ENCODE results near the gene PMF1.
A peak's percentile ranks its signal among the peaks of the same experiment; 100 is the strongest.
"Not testable (repeated sequence)": the region's sequence is repeated elsewhere in the genome, so short reads cannot be mapped to it uniquely, and the experiment has no call there.

Gene PMF1

DNA sequence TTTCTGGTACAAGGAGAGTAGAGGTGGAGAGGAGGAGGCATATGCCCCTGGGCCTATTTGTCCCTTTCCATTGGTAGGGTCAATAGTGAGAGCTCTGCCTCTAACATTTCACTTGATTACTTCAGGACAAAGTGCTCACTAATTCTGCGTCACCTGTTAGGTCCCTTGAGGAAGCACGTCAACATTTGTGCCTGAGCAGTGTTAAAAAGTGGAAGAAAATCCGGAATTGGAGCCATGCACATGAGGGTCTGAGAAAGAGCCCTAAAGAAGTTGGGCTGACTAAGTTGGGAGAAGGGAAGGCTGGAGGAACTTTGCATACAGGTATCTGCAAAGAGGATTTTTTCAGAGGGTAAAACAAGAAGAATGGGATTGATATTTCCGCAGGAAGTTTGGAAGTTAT, 17.0 kb upstream of the PMF1 start:
- DNase-seq, result no peak

- no peak for DNase-seq
Measured at GRCh38 chr1:156196445-156196844, 16.4 kb upstream of the PMF1 start.

DNA sequence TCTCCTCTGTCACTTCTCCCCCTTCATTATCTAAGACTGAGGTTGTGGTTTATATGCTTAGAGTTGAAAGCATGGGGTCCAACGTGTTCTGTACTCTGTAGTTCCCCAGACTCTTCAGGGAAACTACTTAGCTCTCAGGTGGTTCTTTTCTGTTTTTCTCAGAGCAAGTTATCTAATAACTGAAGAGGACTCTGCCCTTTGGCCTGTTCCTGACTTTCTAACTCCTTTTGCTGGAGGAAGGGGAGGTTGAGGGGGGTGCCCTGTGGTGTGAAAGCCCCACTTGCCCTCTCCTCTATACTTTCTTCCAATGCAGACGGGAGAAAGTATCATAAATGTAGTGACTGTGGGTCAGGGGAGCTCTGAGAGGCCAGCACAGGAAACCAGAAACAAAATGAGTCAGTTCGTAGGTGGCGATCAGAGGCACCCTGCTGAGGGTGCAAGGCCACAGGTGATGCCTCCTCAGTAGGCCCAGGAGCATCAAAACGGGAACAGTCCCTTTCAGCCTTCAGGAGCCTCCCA, 13.9 kb upstream of the PMF1 start:
- no peak for DNase-seq

GRCh38 chr1:156200044-156200443, 12.8 kb upstream of the PMF1 start:
- DNase-seq, result no peak

- DNase-seq, result no peak
Measured at GRCh38 chr1:156203331-156203730, 9.5 kb upstream of the PMF1 start.

DNA sequence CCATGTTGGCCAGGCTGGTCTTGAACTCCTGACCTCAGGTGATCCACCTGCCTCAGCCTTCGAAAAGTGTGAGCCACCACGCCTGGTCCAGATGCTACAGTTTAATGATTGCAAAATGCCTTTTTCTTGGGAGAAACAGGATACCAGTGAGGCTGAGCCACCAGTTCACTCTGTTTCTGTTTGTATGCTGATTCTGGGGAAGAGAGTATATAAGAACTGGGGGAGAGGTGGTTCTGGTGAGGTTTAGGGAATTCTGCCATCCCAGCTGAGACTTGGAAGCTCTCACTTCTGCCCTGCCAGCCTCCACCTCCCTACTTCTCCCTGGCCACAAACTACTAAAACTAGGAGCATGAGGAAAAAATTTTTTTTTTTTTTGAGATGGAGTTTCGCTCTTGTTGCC, 8.1 kb upstream of the PMF1 start:
- DNase-seq, result no peak

- no peak for DNase-seq
Measured at GRCh38 chr1:156211243-156211642, 1.6 kb upstream of the PMF1 start.

DNA sequence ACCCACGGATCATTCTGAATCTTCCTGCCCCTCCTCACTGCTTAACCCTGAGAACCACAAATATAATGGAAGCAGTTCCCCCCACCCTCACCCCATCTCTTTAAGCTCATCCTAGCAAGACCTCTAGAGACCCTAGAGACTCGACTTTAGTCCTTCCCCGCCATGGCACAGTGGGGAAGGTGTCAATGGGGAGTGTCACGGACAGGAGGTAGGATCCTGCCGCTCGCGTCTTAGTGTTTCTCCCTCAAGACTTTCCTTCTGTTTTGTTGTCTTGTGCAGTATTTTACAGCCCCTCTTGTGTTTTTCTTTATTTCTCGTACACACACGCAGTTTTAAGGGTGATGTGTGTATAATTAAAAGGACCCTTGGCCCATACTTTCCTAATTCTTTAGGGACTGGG, 677 bp upstream of the PMF1 start:
- DNase-seq, result no peak

DNA sequence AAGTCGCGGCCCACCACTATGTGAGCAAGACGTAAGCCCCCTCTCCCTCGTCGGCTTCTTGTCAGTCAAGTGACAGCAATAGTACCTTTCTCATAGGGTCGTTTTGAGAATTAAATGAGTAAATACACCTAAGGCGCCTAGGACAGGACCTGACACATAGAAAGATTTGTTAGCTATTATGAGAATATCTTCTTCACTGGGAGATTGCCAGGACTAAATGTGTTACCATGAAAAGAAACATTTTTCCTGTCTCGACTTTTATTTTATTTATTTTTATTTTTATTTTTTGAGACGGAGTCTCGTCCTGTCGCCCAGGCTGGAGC, 798 bp downstream of the PMF1 start:
- no peak for DNase-seq

DNA sequence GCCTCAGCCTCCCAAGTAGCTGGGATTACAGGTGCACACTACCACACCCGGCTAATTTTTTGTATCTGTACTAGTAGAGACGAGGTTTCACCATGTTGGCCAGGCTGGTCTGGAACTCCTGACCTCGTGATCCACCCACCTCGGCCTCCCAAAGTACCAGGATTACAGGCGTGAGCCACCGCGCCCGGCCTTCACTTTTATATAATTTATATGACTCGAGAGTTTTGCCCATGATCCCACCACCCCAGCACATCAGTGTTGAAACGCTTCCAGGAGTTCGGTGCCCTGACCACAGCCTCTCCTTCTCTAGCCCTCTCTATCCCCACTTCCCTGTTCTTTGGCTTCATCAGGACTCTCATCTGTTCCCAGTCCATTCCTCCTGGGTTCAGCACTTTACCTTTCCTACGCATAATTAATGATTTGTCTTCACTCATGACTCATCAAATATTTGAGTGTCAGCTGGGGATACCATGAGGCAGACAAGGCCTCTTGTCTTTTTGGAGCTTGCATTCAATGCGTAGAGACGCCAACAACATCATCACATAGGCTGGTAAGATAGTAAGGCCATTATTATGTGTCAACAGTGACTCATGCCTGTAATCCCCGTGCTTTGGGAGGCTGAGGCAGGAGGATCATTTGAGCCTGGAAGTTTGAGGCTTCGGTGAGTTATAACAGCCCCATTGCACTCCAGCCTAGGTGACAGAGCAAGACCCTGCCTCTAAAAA, 1.4 kb downstream of the PMF1 start:
- DNase-seq, result peak in 1 of 56 donors; percentile 33

DNA sequence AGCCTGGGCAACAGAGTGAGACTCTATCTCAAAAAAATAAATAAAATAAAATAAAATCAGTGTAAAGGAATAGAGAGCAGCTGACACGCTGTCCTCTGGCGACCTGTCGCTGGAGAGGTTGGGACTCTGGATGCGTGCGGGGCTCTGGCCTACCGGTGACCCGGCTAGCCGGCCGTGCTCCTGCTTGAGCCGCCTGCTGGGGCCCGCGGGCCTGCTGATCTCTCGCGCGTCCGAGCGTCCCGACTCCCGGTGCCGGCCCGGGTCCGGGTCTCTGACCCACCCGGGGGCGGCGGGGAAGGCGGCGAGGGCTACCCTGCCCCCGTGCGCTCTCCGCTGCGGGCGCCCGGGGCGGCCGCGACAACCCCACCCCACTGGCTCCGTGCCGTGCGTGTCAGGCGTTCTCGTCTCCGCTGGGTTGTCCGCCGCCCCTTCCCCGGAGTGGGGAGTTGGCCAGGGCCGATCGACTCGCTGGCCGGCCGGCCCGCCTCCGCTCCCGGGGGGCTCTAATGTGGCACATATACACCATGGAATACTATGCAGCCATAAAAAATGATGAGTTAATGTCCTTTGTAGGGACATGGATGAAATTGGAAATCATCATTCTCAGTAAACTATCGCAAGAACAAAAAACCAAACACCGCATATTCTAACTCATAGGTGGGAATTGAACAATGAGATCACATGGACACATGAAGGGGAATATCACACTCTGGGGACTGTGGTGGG, 3.7 kb downstream of the PMF1 start:
- not testable (repeated sequence) for DNase-seq

DNA sequence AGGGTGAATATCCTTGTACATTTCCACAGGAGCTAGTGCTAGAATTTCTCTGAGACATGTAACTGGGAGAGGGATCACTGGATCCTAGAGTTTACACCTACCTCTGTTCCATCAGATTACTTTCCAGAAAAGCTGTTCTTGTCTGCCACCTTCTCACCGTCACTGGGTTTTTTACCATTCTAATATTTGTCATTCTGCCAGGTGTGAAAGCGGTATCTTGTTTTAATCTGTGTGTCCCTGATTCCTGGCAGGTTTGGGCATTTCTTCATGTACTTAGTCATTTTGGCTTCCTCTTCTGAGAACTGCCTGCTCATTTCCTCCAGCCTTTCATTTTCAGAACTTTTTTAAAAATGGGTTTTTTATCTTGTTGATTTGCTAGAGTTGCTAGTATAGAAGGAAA, 5.1 kb downstream of the PMF1 start:
- no peak for DNase-seq

DNA sequence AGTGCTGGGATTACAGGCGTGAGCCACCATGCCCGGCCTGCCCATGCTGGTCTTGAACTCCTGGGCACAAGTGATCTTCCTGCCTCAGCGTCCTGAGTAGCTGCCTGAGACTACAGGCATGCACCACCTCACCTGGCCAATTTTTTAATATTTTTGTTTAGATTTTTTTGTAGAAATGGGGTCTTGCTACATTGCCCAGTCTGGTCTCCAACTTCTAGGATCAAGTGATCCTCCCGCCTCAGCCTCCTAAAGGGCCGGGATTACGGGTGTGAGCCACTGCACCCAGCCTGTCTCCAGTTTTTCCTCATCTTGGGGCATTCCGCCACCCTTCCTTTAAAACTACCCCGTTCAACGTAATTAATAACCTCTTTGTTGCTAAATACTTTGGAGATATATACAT, 7.4 kb downstream of the PMF1 start:
- no peak for DNase-seq

DNA sequence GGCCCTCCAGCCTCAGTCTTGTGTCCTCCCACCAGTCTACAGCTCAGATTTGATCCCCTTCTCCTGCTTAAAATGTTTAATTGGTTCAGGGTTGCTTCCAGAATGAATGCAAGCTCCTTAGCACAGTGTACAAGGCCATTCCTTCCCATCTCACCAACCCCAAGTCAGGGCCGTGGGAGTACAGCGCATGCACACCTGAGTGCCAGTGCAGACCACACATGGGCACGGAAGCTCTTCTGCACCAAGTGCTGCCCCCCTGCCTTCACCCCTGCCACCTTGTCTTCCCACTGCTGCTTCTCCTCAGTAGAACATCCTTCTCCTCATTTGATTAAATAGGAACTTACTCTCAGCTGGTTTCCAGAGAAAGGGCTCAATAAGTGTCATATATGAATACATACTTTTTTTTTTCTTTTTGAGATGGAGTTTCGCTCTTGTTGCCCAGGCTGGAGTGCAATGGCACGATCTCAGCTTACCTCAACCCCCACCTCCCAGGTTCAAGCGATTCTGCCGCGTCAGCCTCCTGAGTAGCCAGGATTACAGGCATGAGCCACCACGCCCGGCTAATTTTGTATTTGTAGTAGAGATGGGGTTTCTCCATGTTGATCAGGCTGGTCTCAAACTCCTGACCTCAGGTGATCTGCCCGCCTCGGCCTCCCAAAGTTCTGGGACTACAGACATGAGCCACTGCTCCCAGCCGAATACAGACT, 9.3 kb downstream of the PMF1 start:
- DNase-seq, result no peak

DNA sequence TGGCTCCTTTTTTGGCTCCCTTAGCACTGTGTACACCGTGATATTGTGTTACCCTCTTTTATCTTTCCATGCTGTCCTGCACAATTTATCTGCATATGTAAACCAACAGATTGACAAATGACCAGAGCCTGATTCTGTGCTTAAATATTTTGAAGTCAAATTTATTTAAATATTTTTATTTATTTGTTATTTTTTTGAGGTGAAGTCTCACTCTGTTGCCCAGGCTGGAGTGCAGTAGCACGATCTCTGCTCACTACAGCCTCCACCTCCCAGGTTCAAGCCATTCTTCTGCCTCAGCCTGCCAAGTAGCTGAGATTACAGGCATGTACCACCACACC, 12.8 kb downstream of the PMF1 start:
- DNase-seq, result no peak

DNA sequence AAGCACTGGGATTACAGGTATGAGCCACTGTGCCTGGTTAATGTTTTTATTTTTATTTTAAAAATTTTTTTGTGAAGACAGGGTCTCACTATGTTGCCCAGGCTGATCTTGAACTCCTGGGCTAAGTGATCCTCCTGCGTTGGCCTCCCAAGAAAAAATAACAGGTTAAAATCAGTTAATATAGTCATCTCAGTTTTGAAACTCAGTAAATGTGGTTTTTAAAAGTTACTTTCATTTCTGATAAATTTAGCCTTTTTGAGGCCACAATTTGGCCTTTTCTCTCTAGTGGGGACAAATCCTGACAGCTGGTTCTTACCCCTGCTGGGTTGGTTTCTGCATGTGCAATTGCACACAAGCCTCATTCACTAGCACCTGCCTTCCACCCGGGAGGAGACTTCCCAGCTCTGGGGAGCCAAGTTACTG, 13.3 kb downstream of the PMF1 start:
- no peak for DNase-seq

DNA sequence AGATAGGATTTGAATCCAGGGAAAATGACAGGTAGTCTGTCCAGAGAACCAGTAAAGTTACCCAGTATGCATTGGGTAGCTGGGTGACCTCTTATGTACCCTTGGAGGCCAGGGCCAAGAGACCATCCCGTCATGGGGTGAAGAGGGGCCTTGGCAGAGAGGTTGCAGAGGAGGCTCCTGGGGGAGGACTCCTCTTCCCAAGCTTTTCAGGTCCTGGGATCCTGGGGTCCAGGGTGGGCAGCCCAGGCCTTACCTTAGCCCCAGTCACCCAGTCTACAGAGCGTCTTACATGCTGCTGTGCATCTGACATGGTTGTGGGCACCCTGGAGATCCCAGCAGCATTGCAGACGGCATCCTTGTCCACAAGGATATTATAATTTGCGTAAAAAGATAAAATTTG, 14.0 kb downstream of the PMF1 start:
- DNase-seq, result no peak

DNA sequence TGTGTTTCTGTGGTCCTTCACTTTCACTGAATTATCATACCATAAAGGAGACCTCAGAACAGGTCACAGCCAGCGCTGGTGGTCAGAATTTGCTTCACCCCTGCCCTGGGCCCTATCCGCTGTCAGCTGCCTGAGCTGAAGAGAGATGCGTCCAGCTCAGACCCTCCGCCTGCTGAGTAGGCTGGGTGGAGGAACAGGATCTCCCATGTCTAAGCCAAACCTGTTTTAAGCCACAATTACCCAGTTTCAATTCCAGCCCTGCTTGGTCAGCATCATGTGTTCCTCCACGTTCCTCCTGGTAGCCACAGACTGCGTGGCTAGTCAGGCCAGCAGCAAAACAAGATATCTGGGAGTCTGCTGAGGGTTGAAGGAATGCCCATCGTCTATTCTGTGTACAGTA, 15.7 kb downstream of the PMF1 start:
- DNase-seq, result no peak

GRCh38 chr1:156229809-156230472, 17.1 kb downstream of the PMF1 start:
- DNase-seq, result no peak

- DNase-seq, result no peak
Measured at GRCh38 chr1:156230473-156230837, 17.6 kb downstream of the PMF1 start.

DNA sequence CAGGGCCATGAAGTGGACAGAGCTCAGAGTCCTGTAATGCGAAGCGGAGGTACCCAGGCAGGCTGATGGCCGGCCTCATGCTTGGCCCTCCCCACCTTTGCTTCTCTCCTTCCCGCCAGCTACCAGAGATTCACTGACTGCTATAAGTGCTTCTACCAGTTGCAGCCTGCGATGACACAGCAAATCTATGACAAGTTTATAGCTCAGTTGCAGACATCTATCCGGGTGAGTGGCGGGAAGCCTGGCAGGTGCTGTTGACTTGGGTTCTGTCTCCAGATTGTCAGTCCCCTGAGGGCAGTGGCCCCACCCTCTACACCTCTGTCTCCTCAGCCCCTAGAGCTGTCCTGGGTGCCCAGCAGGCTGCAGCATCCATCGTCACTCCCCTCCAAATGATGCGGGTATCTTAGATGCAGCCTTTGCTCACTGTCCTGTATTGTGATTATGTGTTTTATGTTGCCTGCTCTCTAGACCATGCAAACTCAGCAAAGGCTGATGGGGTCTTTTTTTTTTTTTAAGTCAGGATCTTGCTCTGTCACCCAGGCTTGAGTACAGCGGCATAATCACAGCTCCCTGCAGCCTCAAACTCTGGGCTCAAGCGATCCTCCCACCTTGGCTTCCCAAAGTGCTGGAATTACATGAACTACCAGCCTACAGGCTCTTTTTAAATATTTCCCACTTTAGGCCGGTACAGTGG, 19.5 kb downstream of the PMF1 start:
- no peak for DNase-seq

All from nucleus accumbens (tissue), 56 donors.